H1 (cell line): ENCODE data around the gene ZBTB20. TPM values are rescaled to one million over a fixed set of nuclear protein-coding genes. Genes with fewer than 3 reads are reported as not detected.

Experiments used
- CTCF ChIA-PET: fragments of 300-600 bp; sonication (Branson Sonifier 250); formaldehyde crosslinking; loops from one replicate; lab custom pipeline; 2021; ENCODE audit not compliant: partially characterized antibody; lab: Charles Lee
- POLR2A ChIA-PET: fragments of 300-600 bp; sonication (Branson Sonifier 250); formaldehyde crosslinking; loops from one replicate; lab custom pipeline; 2021; ENCODE audit warnings: inconsistent platforms; ENCODE audit not compliant: partially characterized antibody; lab: Charles Lee
- DNase-seq, 2 experiments: peaks; one replicate each; pipeline versions ENCODE4 v3.0.0 to v3.0.0-alpha.2; 2010 to 2022; ENCODE audit warnings: low spot score in 2 of 2, low read depth in 1 of 2, mixed read lengths in 1 of 2
- FAIRE-seq: peaks from 2 replicates; lab custom pipeline; 2011; peaks lifted over from hg19 to GRCh38; lab: Jason Lieb, UNC
- H2AFZ ChIP-seq: 2 replicates; pipeline ENCODE4 v1.8.1; 2012; ENCODE audit warnings: low read length, inconsistent platforms
- H2AK5ac ChIP-seq: 2 replicates; pipeline ENCODE4 v1.6.1; 2013; ENCODE audit warnings: low read depth, low read length
- H2BK120ac ChIP-seq: replicated peaks from 2 replicates; pipeline ENCODE3; 2013; ENCODE audit warnings: low read depth, low read length, inconsistent platforms
- H2BK12ac ChIP-seq: 2 replicates; pipeline ENCODE4 v1.6.1; 2013; ENCODE audit warnings: low read depth, low read length
- H2BK15ac ChIP-seq: 2 replicates; pipeline ENCODE4 v1.6.1; 2013; ENCODE audit warnings: low read length
- H2BK20ac ChIP-seq: 2 replicates; pipeline ENCODE4 v1.6.1; 2013; ENCODE audit warnings: low read length
- H2BK5ac ChIP-seq: 2 replicates; pipeline ENCODE4 v1.6.1; 2013; ENCODE audit warnings: low read depth, low read length
- H3K14ac ChIP-seq: 2 replicates; pipeline ENCODE4 v1.6.1; 2013; ENCODE audit warnings: inconsistent platforms; ENCODE audit not compliant: insufficient read length
- H3K18ac ChIP-seq: 2 replicates; pipeline ENCODE4 v1.6.1; 2013; ENCODE audit warnings: low read length; ENCODE audit errors: extremely low read depth
- H3K23ac ChIP-seq: 2 replicates; pipeline ENCODE4 v1.6.1; 2013; ENCODE audit warnings: inconsistent platforms; ENCODE audit not compliant: insufficient read length
- H3K23me2 ChIP-seq: 2 replicates; pipeline ENCODE4 v1.6.1; 2013; ENCODE audit warnings: low read depth, low read length
- H3K27ac ChIP-seq: 2 replicates; pipeline ENCODE4 v1.6.1; 2011; ENCODE audit warnings: low read depth, low read length, inconsistent platforms
- H3K27me3 ChIP-seq, 4 experiments: replicated peaks in 1 of 4; 1 replicate in 1 of 4; 2 replicates in 3 of 4; pipeline versions ENCODE4 v1.6.1 to v1.8.1; 2011 to 2013; ENCODE audit warnings: low read length in 3 of 4, mild to moderate bottlenecking in 3 of 4, inconsistent platforms in 2 of 4, mixed read lengths in 2 of 4, moderate library complexity in 1 of 4; ENCODE audit not compliant: control insufficient read depth in 3 of 4, insufficient read depth in 3 of 4; ENCODE audit errors: extremely low read depth in 1 of 4
- H3K36me3 ChIP-seq, 4 experiments: 2 replicates each; pipeline versions ENCODE4 v1.6.1 to v1.8.1; 2011 to 2013; ENCODE audit warnings: mild to moderate bottlenecking in 4 of 4, low read length in 3 of 4, moderate library complexity in 2 of 4, control low read depth in 1 of 4, inconsistent platforms in 1 of 4; ENCODE audit not compliant: insufficient read depth in 4 of 4, control insufficient read depth in 2 of 4
- H3K4ac ChIP-seq: replicated peaks from 2 replicates; pipeline ENCODE3; 2013; ENCODE audit warnings: low read length, low read depth, mixed read lengths, inconsistent platforms; ENCODE audit not compliant: insufficient read length
- H3K4me1 ChIP-seq, 4 experiments: replicated peaks in 1 of 4; 1 replicate in 1 of 4; 2 replicates in 3 of 4; pipeline versions ENCODE4 v1.6.1 to v1.8.1; 2011 to 2013; ENCODE audit warnings: low read length in 3 of 4, inconsistent platforms in 2 of 4, mixed read lengths in 1 of 4; ENCODE audit not compliant: insufficient read depth in 4 of 4, control insufficient read depth in 3 of 4
- H3K4me2 ChIP-seq, 2 experiments: 2 replicates each; pipeline versions ENCODE4 v1.6.1 to v1.8.1; 2011 to 2013; ENCODE audit warnings: low read depth in 2 of 2, low read length in 2 of 2, control low read depth in 1 of 2, inconsistent platforms in 1 of 2, mild to moderate bottlenecking in 1 of 2; ENCODE audit not compliant: insufficient read depth in 1 of 2
- H3K4me3 ChIP-seq, 4 experiments: fragments of 200-600, 300-600 bp in 1 of 4; sonication (generic), shearing (Covaris generic), sonication (Bioruptor Twin) in 1 of 4; 2 replicates each; pipeline versions ENCODE4 v1.5.1 to v1.8.1; 2011 to 2016; ENCODE audit warnings: low read length in 4 of 4, low read depth in 3 of 4, control low read depth in 2 of 4, inconsistent platforms in 2 of 4, mild to moderate bottlenecking in 2 of 4, mixed read lengths in 1 of 4, moderate library complexity in 1 of 4; ENCODE audit not compliant: insufficient read depth in 2 of 4; ENCODE audit errors: extremely low read depth in 1 of 4
- H3K56ac ChIP-seq: replicated peaks from 2 replicates; pipeline ENCODE3; 2013; ENCODE audit warnings: low read depth, mild to moderate bottlenecking, mixed read lengths, low read length, inconsistent platforms; ENCODE audit not compliant: insufficient read length
- H3K79me1 ChIP-seq: 2 replicates; pipeline ENCODE4 v1.6.1; 2013; ENCODE audit warnings: low read depth, low read length, control low read depth
- H3K79me2 ChIP-seq, 2 experiments: 2 replicates each; pipeline versions ENCODE4 v1.6.1 to v1.8.1; 2012 to 2013; ENCODE audit warnings: low read length in 2 of 2, mild to moderate bottlenecking in 2 of 2, inconsistent platforms in 1 of 2; ENCODE audit not compliant: insufficient read depth in 2 of 2, control insufficient read depth in 1 of 2
- H3K9ac ChIP-seq, 4 experiments: replicated peaks in 1 of 4; 1 replicate in 1 of 4; 2 replicates in 3 of 4; pipeline versions ENCODE4 v1.6.1 to v1.8.1; 2011 to 2013; ENCODE audit warnings: low read depth in 3 of 4, low read length in 3 of 4, control low read depth in 2 of 4, mild to moderate bottlenecking in 2 of 4, moderate library complexity in 2 of 4, inconsistent platforms in 1 of 4; ENCODE audit errors: extremely low read depth in 1 of 4
- H3K9me3 ChIP-seq, 2 experiments: 2 replicates each; pipeline versions ENCODE4 v1.6.1 to v1.8.1; 2012 to 2013; ENCODE audit warnings: mild to moderate bottlenecking in 2 of 2, moderate library complexity in 2 of 2, control low read depth in 1 of 2, inconsistent platforms in 1 of 2, low read depth in 1 of 2, low read length in 1 of 2, mixed read lengths in 1 of 2; ENCODE audit not compliant: insufficient read depth in 2 of 2
- H4K20me1 ChIP-seq, 2 experiments: replicated peaks in 1 of 2; 2 replicates each; pipeline versions ENCODE3 to v1.8.1; 2011 to 2013; ENCODE audit warnings: inconsistent platforms in 2 of 2, low read length in 2 of 2, mild to moderate bottlenecking in 1 of 2; ENCODE audit not compliant: insufficient read depth in 2 of 2, control insufficient read depth in 1 of 2
- H4K5ac ChIP-seq: 2 replicates; pipeline ENCODE4 v1.6.1; 2013; ENCODE audit warnings: low read length, low read depth, mixed read lengths, inconsistent platforms; ENCODE audit not compliant: insufficient read length
- H4K8ac ChIP-seq: 2 replicates; pipeline ENCODE4 v1.8.0; 2013; ENCODE audit warnings: mild to moderate bottlenecking, moderate library complexity, low read length, inconsistent platforms; ENCODE audit not compliant: insufficient read depth; ENCODE audit errors: extremely low read depth
- H4K91ac ChIP-seq: replicated peaks from 2 replicates; pipeline ENCODE3; 2013; ENCODE audit warnings: low read length, mixed read lengths, inconsistent platforms; ENCODE audit not compliant: insufficient read length
- CBX5 ChIP-seq: fragments of 300-800, 300-1000 bp; sonication (generic); IDR thresholded peaks from 2 replicates; pipeline ENCODE4 v1.7.1; 2016; ENCODE audit warnings: antibody characterized with exemption, low read length, low read depth
- EGR1 ChIP-seq: IDR thresholded peaks from 2 replicates; pipeline ENCODE4 v1.6.1; 2011; ENCODE audit warnings: low read depth, low read length, borderline replicate concordance
- KDM4A ChIP-seq: IDR thresholded peaks from one replicate; pipeline ENCODE4 v1.7.1; 2012; ENCODE audit warnings: low read depth, mild to moderate bottlenecking, moderate library complexity, low read length, inconsistent platforms; ENCODE audit not compliant: severe bottlenecking
- POU5F1 ChIP-seq: IDR thresholded peaks from 2 replicates; pipeline ENCODE4 v1.6.1; 2011; ENCODE audit warnings: low read depth, mild to moderate bottlenecking, low read length, moderate library complexity
- SRF ChIP-seq: IDR thresholded peaks from 2 replicates; pipeline ENCODE4 v1.6.1; 2011; ENCODE audit warnings: mild to moderate bottlenecking, low read depth, low read length, moderate library complexity
- TBP ChIP-seq: IDR thresholded peaks from 2 replicates; pipeline ENCODE4 v1.6.1; 2011; ENCODE audit warnings: low read depth, low read length, improper control_type of control experiment
- YY1 ChIP-seq: IDR thresholded peaks from 2 replicates; pipeline ENCODE4 v1.6.1; 2011; ENCODE audit warnings: low read depth, mild to moderate bottlenecking, low read length
- WGBS, 2 experiments: shearing (Covaris generic) in 1 of 2; methylation state at CpG; one replicate each; pipeline versions ENCODE4 v1.1.6 to v1.1.7; 2013 to 2015; ENCODE audit warnings: low lambda C conversion rate in 2 of 2, mixed read lengths in 2 of 2, inconsistent platforms in 1 of 2, low coverage in 1 of 2, missing lambda C conversion rate in 1 of 2; ENCODE audit not compliant: insufficient replicate concordance in 2 of 2, insufficient coverage in 1 of 2, insufficient read length in 1 of 2; ENCODE audit errors: extremely low coverage in 1 of 2, missing lambda C conversion rate in 1 of 2; 5-methylcytosine and 5-hydroxymethylcytosine counted together
- polyA plus RNA-seq, 7 experiments: library from polyadenylated mRNA; depleted of rRNA in 3 of 7; stranded (reverse) in 5 of 7; unstranded in 2 of 7; fragments of >200 nt in 5 of 7; fragments of 200-250 nt in 2 of 7; gene quantifications; 1 replicate in 5 of 7; 2 replicates in 1 of 7; 4 replicates in 1 of 7; pipeline versions ENCODE4 v1.2.1 to v1.2.3, GENCODE V29; 2011 to 2013; ENCODE audit warnings: missing spikeins in 2 of 7, mixed read lengths in 2 of 7
- total RNA-seq: library from RNA; stranded (reverse); fragmentation: NEBNext Ultra II Directional; extraction: Animal tissue kit (Norgen Biotek cat#: 25700); gene quantifications from 2 replicates; pipeline ENCODE4 v1.2.1, GENCODE V29; 2021
- TF ChIP-seq, protein P1 (sequence below): IDR thresholded peaks from 2 replicates; pipeline ENCODE4 v1.6.1; 2012; ENCODE audit warnings: inconsistent platforms
- TF ChIP-seq, protein P2 (sequence below): IDR thresholded peaks from 2 replicates; pipeline ENCODE4 v1.6.1; 2012; ENCODE audit warnings: inconsistent platforms
- TF ChIP-seq, protein P3 (sequence below), 3 experiments: IDR thresholded peaks; 1 replicate in 2 of 3; 2 replicates in 1 of 3; pipeline versions ENCODE4 v1.5.1 to v1.6.1; 2011; ENCODE audit warnings: low read length in 3 of 3, mild to moderate bottlenecking in 3 of 3, inconsistent platforms in 2 of 3, low read depth in 1 of 3, moderate library complexity in 1 of 3; ENCODE audit not compliant: insufficient read depth in 1 of 3; ENCODE audit errors: control extremely low read depth in 1 of 3

ZBTB20 gene
- total and polyA plus RNA-seq, 2 of the 8 experiments (the other 6 are each of a cell fraction or from before 2014, with no cell fraction given) = 0.35 to 1.3 TPM

DNA sequence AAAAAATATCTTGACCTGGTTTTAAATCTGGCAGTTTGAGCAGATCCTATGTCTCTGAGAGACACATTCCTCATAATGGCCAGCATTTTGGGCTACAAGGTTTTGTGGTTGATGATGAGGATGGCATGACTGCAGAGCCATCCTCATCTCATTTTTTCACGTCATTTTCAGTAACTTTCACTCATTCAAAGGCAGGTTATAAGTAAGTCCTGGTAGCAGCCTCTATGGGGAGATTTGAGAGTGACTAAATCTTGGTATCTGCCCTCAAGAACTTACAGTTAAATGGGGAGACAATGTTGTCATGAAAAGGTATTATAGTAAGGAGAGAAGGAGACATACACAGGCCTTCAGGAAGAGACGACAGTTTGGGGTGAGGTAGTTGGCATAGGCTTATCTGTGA is 838.7 kb downstream of the ZBTB20 start:
- Histone ChIP-seq H2BK20ac (no peak overlapping the region), H3K9me3 (no peaks in the 10 kb centered on the region), H3K4me2 (no peak overlapping the region), H4K5ac (no peak overlapping the region), H3K23me2 (no peaks in the 10 kb centered on the region; the same call in 1 of the 2 replicates), H3K18ac (no peak overlapping the region), H4K20me1 (no peaks in the 10 kb centered on the region), H2BK12ac (no peak overlapping the region), H2BK5ac (no peak overlapping the region), H3K9ac (no peak overlapping the region), H2AFZ (no peak overlapping the region), H2BK120ac (no peak overlapping the region), H4K91ac (no peak overlapping the region), H3K23ac (no peak overlapping the region), H3K4ac (no peak overlapping the region), H3K27ac (no peak overlapping the region), H3K4me3 (no peak overlapping the region), H3K79me1 (no peaks in the 10 kb centered on the region), H2AK5ac (no peak overlapping the region), H3K79me2 (no peaks in the 10 kb centered on the region), H3K27me3 (no peaks in the 10 kb centered on the region), H3K14ac (no peak overlapping the region), H3K36me3 (no peaks in the 10 kb centered on the region), H2BK15ac (no peak overlapping the region), H3K56ac (no peak overlapping the region), H4K8ac (no peak overlapping the region), H3K4me1 (no peaks in the 10 kb centered on the region)
- ChIA-PET POLR2A (no interaction called here), CTCF (interaction anchor here (1.4 kb wide), 1 partner anchor 54 kb away, joined by 4 read pairs; no protein-coding TSS in a partner anchor)
- no peak for FAIRE-seq
- DNase-seq = no peak
- 97% methylated on average over 2 of the region's 2 CpGs; no CpG with 5 or more reads in 1 of the 2 experiments for WGBS, 2 experiments
- TF ChIP-seq, protein P1, sequence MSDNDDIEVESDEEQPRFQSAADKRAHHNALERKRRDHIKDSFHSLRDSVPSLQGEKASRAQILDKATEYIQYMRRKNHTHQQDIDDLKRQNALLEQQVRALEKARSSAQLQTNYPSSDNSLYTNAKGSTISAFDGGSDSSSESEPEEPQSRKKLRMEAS = no peak
- TF ChIP-seq EGR1 (no peak), CBX5 (no peak), YY1 (no peak), KDM4A (no peak), POU5F1 (no peak), SRF (no peak), TBP (no peak)
- TF ChIP-seq, protein P2, sequence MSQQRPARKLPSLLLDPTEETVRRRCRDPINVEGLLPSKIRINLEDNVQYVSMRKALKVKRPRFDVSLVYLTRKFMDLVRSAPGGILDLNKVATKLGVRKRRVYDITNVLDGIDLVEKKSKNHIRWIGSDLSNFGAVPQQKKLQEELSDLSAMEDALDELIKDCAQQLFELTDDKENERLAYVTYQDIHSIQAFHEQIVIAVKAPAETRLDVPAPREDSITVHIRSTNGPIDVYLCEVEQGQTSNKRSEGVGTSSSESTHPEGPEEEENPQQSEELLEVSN = no peak
- TF ChIP-seq, protein P3, sequence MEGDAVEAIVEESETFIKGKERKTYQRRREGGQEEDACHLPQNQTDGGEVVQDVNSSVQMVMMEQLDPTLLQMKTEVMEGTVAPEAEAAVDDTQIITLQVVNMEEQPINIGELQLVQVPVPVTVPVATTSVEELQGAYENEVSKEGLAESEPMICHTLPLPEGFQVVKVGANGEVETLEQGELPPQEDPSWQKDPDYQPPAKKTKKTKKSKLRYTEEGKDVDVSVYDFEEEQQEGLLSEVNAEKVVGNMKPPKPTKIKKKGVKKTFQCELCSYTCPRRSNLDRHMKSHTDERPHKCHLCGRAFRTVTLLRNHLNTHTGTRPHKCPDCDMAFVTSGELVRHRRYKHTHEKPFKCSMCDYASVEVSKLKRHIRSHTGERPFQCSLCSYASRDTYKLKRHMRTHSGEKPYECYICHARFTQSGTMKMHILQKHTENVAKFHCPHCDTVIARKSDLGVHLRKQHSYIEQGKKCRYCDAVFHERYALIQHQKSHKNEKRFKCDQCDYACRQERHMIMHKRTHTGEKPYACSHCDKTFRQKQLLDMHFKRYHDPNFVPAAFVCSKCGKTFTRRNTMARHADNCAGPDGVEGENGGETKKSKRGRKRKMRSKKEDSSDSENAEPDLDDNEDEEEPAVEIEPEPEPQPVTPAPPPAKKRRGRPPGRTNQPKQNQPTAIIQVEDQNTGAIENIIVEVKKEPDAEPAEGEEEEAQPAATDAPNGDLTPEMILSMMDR (IDR thresholded peaks at IDR 0.05; ENCODE audit: control extremely low read depth in 1 of 3, insufficient read depth in 1 of 3, low read depth in 1 of 3, low read length in 3 of 3) = no peak
